GM19023 (cell line): ENCODE results near the gene FHL2.
"Not testable (repeated sequence)": the region's sequence is repeated elsewhere in the genome, so short reads cannot be mapped to it uniquely, and the experiment has no call there.

Experiments
- ATAC-seq: cut with Tn5 transposase; IDR thresholded peaks from one replicate; pipeline ENCODE4 v1.9.1; 2021; ENCODE audit warnings: mild to moderate bottlenecking, moderate library complexity; ENCODE audit not compliant: unreplicated experiment

The FHL2 gene

GRCh38 chr2:105357122-105357521, 41.7 kb downstream of the FHL2 start:
- no peak for ATAC-seq

GRCh38 chr2:105344704-105345345, 54.0 kb downstream of the FHL2 start:
- no peak for ATAC-seq

GRCh38 chr2:105339414-105339813, 59.4 kb downstream of the FHL2 start:
- ATAC-seq: no peak

- ATAC-seq: peak; percentile 10
Measured at GRCh38 chr2:105338020-105338385, 60.8 kb downstream of the FHL2 start.

GRCh38 chr2:105337122-105338019, 61.5 kb downstream of the FHL2 start, which contains the start of gene C2orf49:
Gene C2orf49, plus strand, starts transcription at chr2:105337540. Its CDS starts 48 bp downstream, at chr2:105337588.
- ATAC-seq: peak; percentile 96

- no peak for ATAC-seq
Measured at GRCh38 chr2:105336786-105337121, 62.1 kb downstream of the FHL2 start.

- no peak for ATAC-seq
Measured at GRCh38 chr2:105335469-105335868, 63.4 kb downstream of the FHL2 start.

GRCh38 chr2:105334211-105334610, 64.6 kb downstream of the FHL2 start:
- ATAC-seq: no peak

- no peak for ATAC-seq
Measured at GRCh38 chr2:105330681-105331375, 68.0 kb downstream of the FHL2 start.

- ATAC-seq: peak; percentile 78
Measured at GRCh38 chr2:105329561-105330495, 69.0 kb downstream of the FHL2 start, which contains the start of gene TGFBRAP1. Gene TGFBRAP1, minus strand, starts transcription at chr2:105329735. Its CDS starts 21,434 bp downstream, at chr2:105308301.

GRCh38 chr2:105329197-105329554, 69.7 kb downstream of the FHL2 start:
- peak; percentile 11 for ATAC-seq

- ATAC-seq: no peak
Measured at GRCh38 chr2:105328281-105329196, 70.3 kb downstream of the FHL2 start.

GRCh38 chr2:105327690-105328089, 71.2 kb downstream of the FHL2 start:
- no peak for ATAC-seq

GRCh38 chr2:105327271-105327670, 71.6 kb downstream of the FHL2 start:
- not testable (repeated sequence) for ATAC-seq

GRCh38 chr2:105325389-105325963, 73.4 kb downstream of the FHL2 start:
- no peak for ATAC-seq

- no peak for ATAC-seq
Measured at GRCh38 chr2:105324732-105325131, 74.1 kb downstream of the FHL2 start.

- ATAC-seq: no peak
Measured at GRCh38 chr2:105324101-105324500, 74.8 kb downstream of the FHL2 start.

- no peak for ATAC-seq
Measured at GRCh38 chr2:105323111-105323510, 75.7 kb downstream of the FHL2 start.
